ENCODE results near the gene FAM184B.

The FAM184B gene

GRCh38 chr4:17599826-17600225 lies 181.6 kb downstream of the FAM184B start:
- Mint-ChIP-seq H3K4me3 (no peak overlapping the region), H3K4me1 (peaks cover 8 to 12% of the 10 kb centered on the region in 2 donors), H3K27me3 (no peaks in the 10 kb centered on the region), H3K27ac (no peak overlapping the region), H3K9me3 (no peaks in the 10 kb centered on the region), H3K36me3 (peaks cover 26 to 37% of the 10 kb centered on the region in 2 donors)
- ATAC-seq (replicated peaks) = no peak
- no peak for DNase-seq

GRCh38 chr4:17597517-17597916 lies 183.9 kb downstream of the FAM184B start:
- H3K4me1 Mint-ChIP-seq = peaks cover 18 to 28% of the 10 kb centered on the region in 2 donors
- no peaks in the 10 kb centered on the region for H3K27me3 Mint-ChIP-seq
- DNase-seq (no peak), ATAC-seq (replicated peaks) (no peak)
- H3K9me3 Mint-ChIP-seq = no peaks in the 10 kb centered on the region
- peaks cover 37 to 52% of the 10 kb centered on the region in 2 donors for H3K36me3 Mint-ChIP-seq
- H3K27ac Mint-ChIP-seq = no peak overlapping the region
- H3K4me3 Mint-ChIP-seq = no peak overlapping the region

- Mint-ChIP-seq H3K4me1 (peaks cover 26 to 35% of the 10 kb centered on the region in 2 donors), H3K27ac (no peak overlapping the region), H3K36me3 (peaks cover 44 to 63% of the 10 kb centered on the region in 2 donors), H3K4me3 (no peak overlapping the region), H3K27me3 (no peaks in the 10 kb centered on the region), H3K9me3 (no peaks in the 10 kb centered on the region)
- ATAC-seq (replicated peaks) = peak; percentile 98 to 99
- peak; percentile 67 for DNase-seq
These were observed 185.9 kb downstream of the FAM184B start for GRCh38 chr4:17595471-17596005.

- H3K36me3 Mint-ChIP-seq = peaks cover 59 to 79% of the 10 kb centered on the region in 2 donors
- no peaks in the 10 kb centered on the region for H3K9me3 Mint-ChIP-seq
These were observed 192.1 kb downstream of the FAM184B start for GRCh38 chr4:17589355-17589754.

GRCh38 chr4:17587094-17587822 lies 194.2 kb downstream of the FAM184B start:
- Mint-ChIP-seq H3K4me1 (peaks cover 5 to 7% of the 10 kb centered on the region in 2 donors), H3K9me3 (no peaks in the 10 kb centered on the region), H3K27me3 (no peaks in the 10 kb centered on the region), H3K4me3 (no peak overlapping the region), H3K27ac (no peak overlapping the region), H3K36me3 (peaks cover 61 to 70% of the 10 kb centered on the region in 2 donors)
- ATAC-seq (replicated peaks) (no peak), DNase-seq (no peak)

More at GRCh38 chr4:17589355-17589754, 192.1 kb downstream of the FAM184B start:
- ATAC-seq (replicated peaks) = no peak
- DNase-seq = no peak
- Mint-ChIP-seq H3K4me3 (no peak overlapping the region), H3K27me3 (no peaks in the 10 kb centered on the region), H3K27ac (no peak overlapping the region), H3K4me1 (peaks cover 18 to 19% of the 10 kb centered on the region in 2 donors)

- H3K4me3 Mint-ChIP-seq = no peak overlapping the region
- H3K27ac Mint-ChIP-seq = no peak overlapping the region
- ATAC-seq (replicated peaks) = no peak
- H3K36me3 Mint-ChIP-seq = peaks cover 57 to 66% of the 10 kb centered on the region in 2 donors
- no peaks in the 10 kb centered on the region for H3K4me1 Mint-ChIP-seq
- H3K9me3 Mint-ChIP-seq = no peaks in the 10 kb centered on the region
- H3K27me3 Mint-ChIP-seq = no peaks in the 10 kb centered on the region
- no peak for DNase-seq
These were observed 196.8 kb downstream of the FAM184B start for GRCh38 chr4:17584521-17585213.

- no peak overlapping the region for H3K4me3 Mint-ChIP-seq
- peaks cover under 1 to 5% of the 10 kb centered on the region in 2 donors for H3K4me1 Mint-ChIP-seq
- DNase-seq (no peak), ATAC-seq (replicated peaks) (no peak)
- no peaks in the 10 kb centered on the region for H3K9me3 Mint-ChIP-seq
- H3K36me3 Mint-ChIP-seq = peaks cover 56 to 60% of the 10 kb centered on the region in 2 donors
- no peaks in the 10 kb centered on the region for H3K27me3 Mint-ChIP-seq
- no peak overlapping the region for H3K27ac Mint-ChIP-seq
These were observed 197.5 kb downstream of the FAM184B start for GRCh38 chr4:17583941-17584340.

GRCh38 chr4:17583276-17583675 lies 198.1 kb downstream of the FAM184B start:
- no peak for DNase-seq
- no peak for ATAC-seq (replicated peaks)
- H3K4me3 Mint-ChIP-seq = no peak overlapping the region
- no peaks in the 10 kb centered on the region for H3K27me3 Mint-ChIP-seq
- H3K27ac Mint-ChIP-seq = no peak overlapping the region
- H3K4me1 Mint-ChIP-seq = peaks cover 7 to 11% of the 10 kb centered on the region in 2 donors
- peaks cover 51 to 57% of the 10 kb centered on the region in 2 donors for H3K36me3 Mint-ChIP-seq
- H3K9me3 Mint-ChIP-seq = no peaks in the 10 kb centered on the region

GRCh38 chr4:17580969-17581368 lies 200.5 kb downstream of the FAM184B start:
- H3K27me3 Mint-ChIP-seq = no peaks in the 10 kb centered on the region
- ATAC-seq (replicated peaks) (no peak), DNase-seq (no peak)
- H3K4me3 Mint-ChIP-seq = no peak overlapping the region
- H3K4me1 Mint-ChIP-seq = peaks cover 12 to 28% of the 10 kb centered on the region in 2 donors
- no peak overlapping the region for H3K27ac Mint-ChIP-seq
- H3K36me3 Mint-ChIP-seq = peaks cover 38 to 39% of the 10 kb centered on the region in 2 donors
- no peaks in the 10 kb centered on the region for H3K9me3 Mint-ChIP-seq

All from stimulated activated naive B cell treated with anti-CD40 and anti-IgM and Interleukin-4, amounts not matched to agents 10 μg/mL and 1 μg/mL and 100 μg/mL, for 72 hours (primary cell).